ENCODE measurements around the gene NFATC2. TPM values are rescaled to one million over a fixed set of nuclear protein-coding genes. Genes with fewer than 3 reads are reported as not detected.

NFATC2 gene
- total and polyA plus RNA-seq, 2 of the 4 experiments (the other 2 are of a cell fraction), result 0.18 to 0.38 TPM

- no peak for DNase-seq
- no peak overlapping the region for H3K14ac ChIP-seq (replicated peaks; ENCODE audit: low read depth, low read length)
Observed at GRCh38 chr20:51577432-51578144, 35.1 kb upstream of the NFATC2 start.

More at GRCh38 chr20:51577432-51578144, 35.1 kb upstream of the NFATC2 start:
- Histone ChIP-seq H3K9ac (ENCODE audit: low read depth, low read length) (no peak overlapping the region), H4K5ac (ENCODE audit: low read depth, low read length) (no peak overlapping the region), H2AFZ (replicated peaks; ENCODE audit: low read length, poor library complexity) (no peak overlapping the region), H3K27me3 (ENCODE audit: control insufficient read depth, insufficient read depth, low read length) (no peaks in the 10 kb centered on the region), H4K91ac (ENCODE audit: insufficient read depth, low read depth, low read length) (no peak overlapping the region), H3K9me3 (ENCODE audit: control insufficient read depth, insufficient read depth, low read length) (peaks cover 5% of the 10 kb centered on the region), H3K56ac (ENCODE audit: extremely low read depth, insufficient read depth, low read length) (no peak overlapping the region), H3K18ac (ENCODE audit: low read depth, low read length) (no peak overlapping the region), H3K79me1 (ENCODE audit: low read depth in 1 of 2, low read length in 2 of 2) (no peaks in the 10 kb centered on the region), H4K8ac (ENCODE audit: low read depth in 2 of 2, low read length in 2 of 2) (no peak overlapping the region), H3K23ac (ENCODE audit: low read depth, low read length) (no peak overlapping the region), H2BK20ac (ENCODE audit: low read depth, low read length) (no peak overlapping the region), H4K20me1 (ENCODE audit: insufficient read depth, low read length) (no peaks in the 10 kb centered on the region), H3K4me3 (ENCODE audit: insufficient read depth, low read depth, low read length) (no peak overlapping the region), H2BK15ac (ENCODE audit: low read depth, low read length) (no peak overlapping the region), H3K4ac (ENCODE audit: low read depth, low read length) (no peak overlapping the region), H3K9me1 (ENCODE audit: insufficient read depth, low read length) (0 out of 2 replicates have a peak, but pooled peaks cover 5% of the 10 kb centered on the region), H3K36me3 (ENCODE audit: control insufficient read depth, insufficient read depth, low read length) (no peaks in the 10 kb centered on the region), H3K4me1 (ENCODE audit: control insufficient read depth, insufficient read depth, low read length) (no peaks in the 10 kb centered on the region), H2BK120ac (ENCODE audit: low read depth, low read length) (no peak overlapping the region), H2BK5ac (ENCODE audit: low read depth, low read length, poor library complexity, severe bottlenecking) (no peak overlapping the region), H2AK5ac (ENCODE audit: low read depth, low read length) (no peak overlapping the region), H3K4me2 (ENCODE audit: low read depth, low read length) (no peak overlapping the region), H2AK9ac (replicated peaks; ENCODE audit: low read depth, low read length, poor library complexity) (no peak overlapping the region), H3K27ac (ENCODE audit: insufficient read depth, low read length) (no peak overlapping the region)
- ATAC-seq (ENCODE audit: low read depth), result no peak
- no TSS peak for BruUV-seq (replicated peaks)
- POLR2A ChIA-PET (ENCODE audit: unreplicated experiment), result no interaction called here
- no peak for TF ChIP-seq RFX5 (IDR thresholded peaks at IDR 0.05; ENCODE audit: low read depth, low read length)
- TF ChIP-seq CTCF (conservative IDR thresholded peaks at IDR 0.05; ENCODE audit: low read depth, low read length), result no peak
- no peak for TF ChIP-seq CEBPB (IDR thresholded peaks at IDR 0.05; ENCODE audit: low read depth, low read length)
- no peak for TF ChIP-seq FOS (IDR thresholded peaks at IDR 0.05; ENCODE audit: low read depth, low read length)
- no peak for TF ChIP-seq POLR2A (IDR thresholded peaks at IDR 0.05; ENCODE audit: low read depth, low read length)
- 93% methylated on average over 2 of the region's 11 CpGs; no CpG with 5 or more reads in 1 of the 2 experiments for WGBS, 2 experiments (ENCODE audit: extremely low coverage in 2 of 2, insufficient read length in 1 of 2)
- in situ Hi-C loops (cut with MboI; ENCODE audit: low sequenced_read_pairs) (no loop called here), intact Hi-C loops (cut with micrococcal nuclease) (no loop called here), dilution Hi-C loops (cut with HindIII; ENCODE audit: low sequenced_read_pairs, unreplicated experiment) (loop anchor here (25.0 kb wide), 1 partner anchor 165 kb away; no protein-coding TSS in a partner anchor)
- CTCF ChIA-PET, result interaction anchor here (1.1 kb wide), 1 partner anchor 17 kb away, joined by 5 read pairs; no protein-coding TSS in a partner anchor

All from IMR-90 (cell line).